Measurements from ENCODE around the gene ITIH1. TPM values are rescaled to one million over a fixed set of nuclear protein-coding genes. Genes with fewer than 3 reads are reported as not detected.

The ITIH1 gene
- total and polyA plus RNA-seq, 2 experiments from 2014 or later, result not detected

DNA sequence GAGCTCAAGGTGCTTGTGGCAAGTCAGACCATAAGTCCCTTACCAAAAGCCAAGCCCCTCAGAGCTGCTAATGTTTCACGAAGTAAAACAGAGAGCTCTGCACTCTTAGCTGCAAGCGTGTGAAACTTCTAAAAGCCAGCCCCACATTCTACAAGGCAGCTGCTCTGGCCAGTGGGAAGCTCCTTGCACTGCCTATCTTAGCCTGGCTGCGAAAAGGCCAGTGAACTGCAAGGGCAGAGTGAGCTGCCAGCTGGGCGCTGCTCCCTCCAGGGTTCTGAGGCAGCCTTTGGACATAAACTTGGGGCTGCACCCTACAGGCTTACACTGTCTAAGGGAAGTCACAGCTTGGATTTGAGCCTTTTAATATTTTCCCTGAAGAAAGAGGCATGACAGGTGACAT, 59.6 kb downstream of the ITIH1 start (continued):
- TF ChIP-seq, protein P1, sequence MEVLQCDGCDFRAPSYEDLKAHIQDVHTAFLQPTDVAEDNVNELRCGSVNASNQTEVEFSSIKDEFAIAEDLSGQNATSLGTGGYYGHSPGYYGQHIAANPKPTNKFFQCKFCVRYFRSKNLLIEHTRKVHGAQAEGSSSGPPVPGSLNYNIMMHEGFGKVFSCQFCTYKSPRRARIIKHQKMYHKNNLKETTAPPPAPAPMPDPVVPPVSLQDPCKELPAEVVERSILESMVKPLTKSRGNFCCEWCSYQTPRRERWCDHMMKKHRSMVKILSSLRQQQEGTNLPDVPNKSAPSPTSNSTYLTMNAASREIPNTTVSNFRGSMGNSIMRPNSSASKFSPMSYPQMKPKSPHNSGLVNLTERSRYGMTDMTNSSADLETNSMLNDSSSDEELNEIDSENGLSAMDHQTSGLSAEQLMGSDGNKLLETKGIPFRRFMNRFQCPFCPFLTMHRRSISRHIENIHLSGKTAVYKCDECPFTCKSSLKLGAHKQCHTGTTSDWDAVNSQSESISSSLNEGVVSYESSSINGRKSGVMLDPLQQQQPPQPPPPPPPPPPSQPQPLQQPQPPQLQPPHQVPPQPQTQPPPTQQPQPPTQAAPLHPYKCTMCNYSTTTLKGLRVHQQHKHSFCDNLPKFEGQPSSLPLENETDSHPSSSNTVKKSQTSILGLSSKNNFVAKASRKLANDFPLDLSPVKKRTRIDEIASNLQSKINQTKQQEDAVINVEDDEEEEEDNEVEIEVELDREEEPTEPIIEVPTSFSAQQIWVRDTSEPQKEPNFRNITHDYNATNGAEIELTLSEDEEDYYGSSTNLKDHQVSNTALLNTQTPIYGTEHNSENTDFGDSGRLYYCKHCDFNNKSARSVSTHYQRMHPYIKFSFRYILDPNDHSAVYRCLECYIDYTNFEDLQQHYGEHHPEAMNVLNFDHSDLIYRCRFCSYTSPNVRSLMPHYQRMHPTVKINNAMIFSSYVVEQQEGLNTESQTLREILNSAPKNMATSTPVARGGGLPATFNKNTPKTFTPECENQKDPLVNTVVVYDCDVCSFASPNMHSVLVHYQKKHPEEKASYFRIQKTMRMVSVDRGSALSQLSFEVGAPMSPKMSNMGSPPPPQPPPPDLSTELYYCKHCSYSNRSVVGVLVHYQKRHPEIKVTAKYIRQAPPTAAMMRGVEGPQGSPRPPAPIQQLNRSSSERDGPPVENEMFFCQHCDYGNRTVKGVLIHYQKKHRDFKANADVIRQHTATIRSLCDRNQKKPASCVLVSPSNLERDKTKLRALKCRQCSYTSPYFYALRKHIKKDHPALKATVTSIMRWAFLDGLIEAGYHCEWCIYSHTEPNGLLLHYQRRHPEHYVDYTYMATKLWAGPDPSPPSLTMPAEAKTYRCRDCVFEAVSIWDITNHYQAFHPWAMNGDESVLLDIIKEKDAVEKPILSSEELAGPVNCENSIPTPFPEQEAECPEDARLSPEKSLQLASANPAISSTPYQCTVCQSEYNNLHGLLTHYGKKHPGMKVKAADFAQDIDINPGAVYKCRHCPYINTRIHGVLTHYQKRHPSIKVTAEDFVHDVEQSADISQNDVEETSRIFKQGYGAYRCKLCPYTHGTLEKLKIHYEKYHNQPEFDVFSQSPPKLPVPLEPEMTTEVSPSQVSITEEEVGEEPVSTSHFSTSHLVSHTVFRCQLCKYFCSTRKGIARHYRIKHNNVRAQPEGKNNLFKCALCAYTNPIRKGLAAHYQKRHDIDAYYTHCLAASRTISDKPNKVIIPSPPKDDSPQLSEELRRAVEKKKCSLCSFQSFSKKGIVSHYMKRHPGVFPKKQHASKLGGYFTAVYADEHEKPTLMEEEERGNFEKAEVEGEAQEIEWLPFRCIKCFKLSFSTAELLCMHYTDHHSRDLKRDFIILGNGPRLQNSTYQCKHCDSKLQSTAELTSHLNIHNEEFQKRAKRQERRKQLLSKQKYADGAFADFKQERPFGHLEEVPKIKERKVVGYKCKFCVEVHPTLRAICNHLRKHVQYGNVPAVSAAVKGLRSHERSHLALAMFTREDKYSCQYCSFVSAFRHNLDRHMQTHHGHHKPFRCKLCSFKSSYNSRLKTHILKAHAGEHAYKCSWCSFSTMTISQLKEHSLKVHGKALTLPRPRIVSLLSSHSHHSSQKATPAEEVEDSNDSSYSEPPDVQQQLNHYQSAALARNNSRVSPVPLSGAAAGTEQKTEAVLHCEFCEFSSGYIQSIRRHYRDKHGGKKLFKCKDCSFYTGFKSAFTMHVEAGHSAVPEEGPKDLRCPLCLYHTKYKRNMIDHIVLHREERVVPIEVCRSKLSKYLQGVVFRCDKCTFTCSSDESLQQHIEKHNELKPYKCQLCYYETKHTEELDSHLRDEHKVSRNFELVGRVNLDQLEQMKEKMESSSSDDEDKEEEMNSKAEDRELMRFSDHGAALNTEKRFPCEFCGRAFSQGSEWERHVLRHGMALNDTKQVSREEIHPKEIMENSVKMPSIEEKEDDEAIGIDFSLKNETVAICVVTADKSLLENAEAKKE (CRISPR knock-in tag; IDR thresholded peaks at IDR 0.05), result no peak
- no peak for TF ChIP-seq POLR2AphosphoS5 (IDR thresholded peaks at IDR 0.05; ENCODE audit: low read depth)
- TF ChIP-seq CREB1 (CRISPR knock-in tag; IDR thresholded peaks at IDR 0.05; ENCODE audit: low read depth), result no peak
- TF ChIP-seq, protein P2, sequence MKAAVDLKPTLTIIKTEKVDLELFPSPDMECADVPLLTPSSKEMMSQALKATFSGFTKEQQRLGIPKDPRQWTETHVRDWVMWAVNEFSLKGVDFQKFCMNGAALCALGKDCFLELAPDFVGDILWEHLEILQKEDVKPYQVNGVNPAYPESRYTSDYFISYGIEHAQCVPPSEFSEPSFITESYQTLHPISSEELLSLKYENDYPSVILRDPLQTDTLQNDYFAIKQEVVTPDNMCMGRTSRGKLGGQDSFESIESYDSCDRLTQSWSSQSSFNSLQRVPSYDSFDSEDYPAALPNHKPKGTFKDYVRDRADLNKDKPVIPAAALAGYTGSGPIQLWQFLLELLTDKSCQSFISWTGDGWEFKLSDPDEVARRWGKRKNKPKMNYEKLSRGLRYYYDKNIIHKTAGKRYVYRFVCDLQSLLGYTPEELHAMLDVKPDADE (IDR thresholded peaks at IDR 0.05), result no peak

DNA sequence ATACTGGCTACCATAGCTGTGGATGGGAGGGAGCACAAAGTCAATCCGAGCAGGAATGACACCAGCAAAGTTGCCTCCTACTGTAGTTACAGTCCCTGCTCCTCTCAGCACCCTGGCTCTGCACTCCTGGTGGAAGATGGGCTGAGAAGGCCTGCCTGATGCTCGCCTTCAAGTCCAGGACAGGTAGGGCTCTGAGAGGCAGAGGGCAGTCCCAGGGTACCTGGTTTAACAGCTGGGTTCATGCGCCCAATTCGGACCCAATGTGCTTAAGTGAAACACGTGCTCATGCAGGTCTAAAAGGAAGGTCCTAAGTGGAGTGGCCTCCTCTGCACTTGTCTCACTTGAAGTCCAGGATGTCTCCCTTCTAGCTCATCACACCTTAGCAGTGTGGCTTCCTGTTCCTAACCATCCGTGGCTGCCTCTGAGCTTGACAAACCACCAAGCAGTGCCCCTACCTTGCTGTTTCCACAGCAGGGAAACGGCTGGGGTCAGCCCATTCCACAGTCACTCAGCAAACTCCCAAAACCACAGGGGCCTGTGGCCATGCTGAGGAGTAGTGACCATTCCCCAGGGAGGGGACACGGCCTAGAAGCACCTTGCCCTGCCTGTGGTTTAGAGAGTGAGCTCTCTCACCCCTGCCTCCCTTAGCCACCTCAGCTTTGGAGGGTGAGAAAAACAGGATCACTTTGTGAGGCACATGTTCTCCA, 61.3 kb downstream of the ITIH1 start:
- Histone ChIP-seq H3K9me2 (ENCODE audit: insufficient read depth) (no peaks in the 10 kb centered on the region), H3K27me3 (ENCODE audit: insufficient read depth) (no peaks in the 10 kb centered on the region), H3K4me2 (no peak overlapping the region), H3K4me3 (no peak overlapping the region), H3F3A (replicated peaks; ENCODE audit: low read depth) (no peaks in the 10 kb centered on the region), H3K27ac (ENCODE audit: low read depth) (no peak overlapping the region), H3K4me1 (ENCODE audit: insufficient read depth) (no peaks in the 10 kb centered on the region), H3K36me3 (ENCODE audit: insufficient read depth) (no peaks in the 10 kb centered on the region; the same call in 1 of the 2 replicates), H2AFZ (no peak overlapping the region), H3K79me2 (replicated peaks; ENCODE audit: insufficient read depth) (no peaks in the 10 kb centered on the region), H4K20me1 (replicated peaks; ENCODE audit: insufficient read depth) (no peaks in the 10 kb centered on the region)
- ATAC-seq (no peak), DNase-seq (ENCODE audit: low spot score) (no peak)
- peaks cover 15% of the 10 kb centered on the region; the same call in 2 of the 3 replicates for H3K36me3 Mint-ChIP-seq (ENCODE audit: low read depth)
- peaks cover 15% of the 10 kb centered on the region for H3K4me1 Mint-ChIP-seq
- H3K9me3 Mint-ChIP-seq, result no peaks in the 10 kb centered on the region
- no peak overlapping the region for H3K4me3 Mint-ChIP-seq
- no peak overlapping the region for H3K27ac Mint-ChIP-seq
- H3K27me3 Mint-ChIP-seq (ENCODE audit: insufficient read depth, low read depth, poor library complexity), result peaks cover 13% of the 10 kb centered on the region
- TF ChIP-seq JUNB (IDR thresholded peaks at IDR 0.05; ENCODE audit: unreplicated experiment), result no peak
- no peak for TF ChIP-seq ZNF331 (CRISPR knock-in tag; IDR thresholded peaks at IDR 0.05; ENCODE audit: low read depth)
- no peak for TF ChIP-seq NANOG (IDR thresholded peaks at IDR 0.05; ENCODE audit: borderline replicate concordance)
- TF ChIP-seq, protein P1 (CRISPR knock-in tag; IDR thresholded peaks at IDR 0.05), result no peak
- TF ChIP-seq CREB1 (CRISPR knock-in tag; IDR thresholded peaks at IDR 0.05; ENCODE audit: low read depth), result no peak
- TF ChIP-seq EZH2 (IDR thresholded peaks at IDR 0.05; ENCODE audit: low read depth, unreplicated experiment), result no peak
